OCI-LY3 (cell line): ENCODE results near the gene IL1RL2.

Experiments
- EZH2phosphoT487 ChIP-seq: fragments of 200-600 bp; shearing (Covaris generic); IDR thresholded peaks from 2 replicates; pipeline ENCODE4 v1.6.1; 2018; ENCODE audit warnings: antibody characterized with exemption, mixed run types, low read depth
- TF ChIP-seq, protein P1 (sequence below): fragments of 200-600, 300-600 bp; sonication (generic); IDR thresholded peaks from 2 replicates; pipeline ENCODE4 v1.5.1; 2014; ENCODE audit warnings: antibody characterized with exemption, low read length, low read depth

DNA sequence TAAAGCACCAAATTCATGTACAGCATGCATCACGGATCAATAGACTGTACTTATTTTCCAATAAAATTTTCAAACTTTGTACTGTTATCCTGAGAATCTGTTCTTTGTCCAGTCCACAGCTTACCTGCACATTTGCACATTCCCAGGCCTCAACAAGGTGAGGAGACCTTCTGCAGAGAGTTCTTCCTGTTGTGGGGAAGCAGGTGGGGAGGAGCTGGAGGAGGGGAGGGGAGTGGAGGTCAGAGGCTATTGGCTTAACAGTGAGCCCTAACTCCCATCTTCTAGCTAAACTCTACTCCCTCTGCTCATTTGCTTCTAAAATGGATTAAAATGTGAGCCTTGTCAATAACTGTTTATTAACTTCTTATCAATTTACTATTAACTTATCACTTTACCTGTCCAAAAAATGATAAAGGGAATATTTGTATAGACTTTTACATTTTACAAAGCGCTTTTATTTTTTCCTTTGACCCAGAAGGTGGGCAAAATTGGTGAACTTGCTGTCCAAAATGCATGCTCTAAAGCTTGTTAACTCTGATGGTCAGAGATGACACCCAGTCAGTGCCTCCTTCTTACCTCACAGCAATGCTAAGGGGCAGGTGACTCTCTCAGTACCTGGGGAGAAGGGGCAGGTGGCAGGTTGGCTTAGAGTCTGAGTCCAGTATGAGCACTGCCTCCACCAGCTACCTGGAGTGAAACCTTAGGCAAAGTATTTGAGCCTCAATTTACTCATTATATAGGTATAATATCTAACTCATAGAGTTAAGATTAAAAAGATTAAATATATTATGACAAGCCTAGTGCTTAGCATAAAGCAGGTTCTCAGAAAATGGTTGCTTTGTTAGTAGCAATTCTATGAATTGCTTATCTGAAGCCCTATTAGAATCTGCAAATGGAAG lies 6.8 kb upstream of the IL1RL2 start:
- TF ChIP-seq, protein P1, sequence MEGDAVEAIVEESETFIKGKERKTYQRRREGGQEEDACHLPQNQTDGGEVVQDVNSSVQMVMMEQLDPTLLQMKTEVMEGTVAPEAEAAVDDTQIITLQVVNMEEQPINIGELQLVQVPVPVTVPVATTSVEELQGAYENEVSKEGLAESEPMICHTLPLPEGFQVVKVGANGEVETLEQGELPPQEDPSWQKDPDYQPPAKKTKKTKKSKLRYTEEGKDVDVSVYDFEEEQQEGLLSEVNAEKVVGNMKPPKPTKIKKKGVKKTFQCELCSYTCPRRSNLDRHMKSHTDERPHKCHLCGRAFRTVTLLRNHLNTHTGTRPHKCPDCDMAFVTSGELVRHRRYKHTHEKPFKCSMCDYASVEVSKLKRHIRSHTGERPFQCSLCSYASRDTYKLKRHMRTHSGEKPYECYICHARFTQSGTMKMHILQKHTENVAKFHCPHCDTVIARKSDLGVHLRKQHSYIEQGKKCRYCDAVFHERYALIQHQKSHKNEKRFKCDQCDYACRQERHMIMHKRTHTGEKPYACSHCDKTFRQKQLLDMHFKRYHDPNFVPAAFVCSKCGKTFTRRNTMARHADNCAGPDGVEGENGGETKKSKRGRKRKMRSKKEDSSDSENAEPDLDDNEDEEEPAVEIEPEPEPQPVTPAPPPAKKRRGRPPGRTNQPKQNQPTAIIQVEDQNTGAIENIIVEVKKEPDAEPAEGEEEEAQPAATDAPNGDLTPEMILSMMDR, result no peak
- no peak for TF ChIP-seq EZH2phosphoT487
